ENCODE measurements around the gene STAT4.

Gene STAT4

DNA sequence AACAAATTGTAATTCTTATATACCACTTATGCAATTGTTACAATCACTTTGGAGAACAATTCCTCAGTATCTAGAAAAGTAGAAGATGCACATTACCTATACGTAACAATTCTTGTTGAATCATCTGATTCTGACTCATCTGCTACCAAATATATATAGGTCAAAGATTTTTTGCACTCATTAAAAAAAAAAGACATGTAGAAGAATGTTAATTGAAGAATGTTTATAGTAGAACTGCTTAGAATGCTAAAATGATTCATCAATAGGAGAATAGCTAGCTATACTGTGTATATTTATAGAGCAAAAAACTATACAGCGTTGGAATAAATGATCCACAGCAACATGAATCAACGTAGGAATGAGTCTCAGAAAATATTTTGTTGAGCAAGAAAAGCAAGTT, 107.4 kb downstream of the STAT4 start:
- no peak overlapping the region for H2BK120ac ChIP-seq (ENCODE audit: low read depth, low read length)
- no peak overlapping the region for H3K14ac ChIP-seq (ENCODE audit: low read length in 2 of 2)
- H3K4ac ChIP-seq (ENCODE audit: low read depth in 1 of 2, low read length in 2 of 2): no peak overlapping the region
- H4K8ac ChIP-seq (ENCODE audit: low read length): no peak overlapping the region
- H3K9ac ChIP-seq (ENCODE audit: low read length): no peak overlapping the region
- no CpG with 5 or more reads among the region's 3 CpGs for WGBS
- no peak overlapping the region for H2AFZ ChIP-seq (ENCODE audit: low read depth, low read length)
- no peak overlapping the region for H2AK5ac ChIP-seq (ENCODE audit: low read length, severe bottlenecking)
- no peak overlapping the region for H2BK5ac ChIP-seq (ENCODE audit: low read depth, low read length, poor library complexity, severe bottlenecking)
- DNase-seq: peak; percentile 58
- no peak overlapping the region for H3K27ac ChIP-seq (ENCODE audit: low read length, poor library complexity, severe bottlenecking)
- H2BK12ac ChIP-seq (ENCODE audit: low read length in 2 of 2): no peak overlapping the region
- H3K27me3 ChIP-seq (ENCODE audit: control insufficient read depth in 1 of 2, insufficient read depth in 1 of 2, low read length in 2 of 2): no peaks in the 10 kb centered on the region
- no peak overlapping the region for H3K4me3 ChIP-seq (ENCODE audit: insufficient read depth in 1 of 2, low read depth in 1 of 2, low read length in 2 of 2)
- H3K18ac ChIP-seq (ENCODE audit: low read depth in 1 of 2, low read length in 2 of 2): no peak overlapping the region
- no peak overlapping the region for H3K23ac ChIP-seq (ENCODE audit: low read length in 2 of 2)
- peaks cover 10% of the 10 kb centered on the region for H3K9me3 ChIP-seq (ENCODE audit: control insufficient read depth, low read length)
- no peak overlapping the region for H4K91ac ChIP-seq (ENCODE audit: low read length)
- peaks cover 4% of the 10 kb centered on the region for H3K4me1 ChIP-seq (ENCODE audit: control insufficient read depth, insufficient read depth, low read depth, low read length)
- peaks cover 0 to 2% of the 10 kb centered on the region in 2 experiments for H3K36me3 ChIP-seq (ENCODE audit: control insufficient read depth in 1 of 2, insufficient read depth in 2 of 2, low read depth in 1 of 2, low read length in 2 of 2)
- no peak overlapping the region for H2BK15ac ChIP-seq (ENCODE audit: low read depth, poor library complexity, severe bottlenecking)
- H3K79me1 ChIP-seq (replicated peaks; ENCODE audit: low read length, poor library complexity, severe bottlenecking): no peaks in the 10 kb centered on the region
- no peak overlapping the region for H3K4me2 ChIP-seq (ENCODE audit: low read length, poor library complexity, severe bottlenecking)

- peak overlapping the region; percentile 88 for H2BK5ac ChIP-seq (ENCODE audit: low read depth, low read length, poor library complexity, severe bottlenecking)
- H3K4me3 ChIP-seq (ENCODE audit: insufficient read depth in 1 of 2, low read depth in 1 of 2, low read length in 2 of 2): no peak overlapping the region
- peak overlapping the region in 1 of 2 experiments; percentile 49 for H3K4ac ChIP-seq (ENCODE audit: low read depth in 1 of 2, low read length in 2 of 2)
- H3K27me3 ChIP-seq (ENCODE audit: control insufficient read depth in 1 of 2, insufficient read depth in 1 of 2, low read length in 2 of 2): no peaks in the 10 kb centered on the region
- H2AFZ ChIP-seq (ENCODE audit: low read depth, low read length): no peak overlapping the region
- peak overlapping the region; percentile 33 to 52 for H2BK12ac ChIP-seq (ENCODE audit: low read length in 2 of 2)
- H3K4me1 ChIP-seq (ENCODE audit: control insufficient read depth, insufficient read depth, low read depth, low read length): peaks cover 4% of the 10 kb centered on the region
- no peak overlapping the region for H2BK15ac ChIP-seq (ENCODE audit: low read depth, poor library complexity, severe bottlenecking)
- peaks cover 0 to 2% of the 10 kb centered on the region in 2 experiments for H3K36me3 ChIP-seq (ENCODE audit: control insufficient read depth in 1 of 2, insufficient read depth in 2 of 2, low read depth in 1 of 2, low read length in 2 of 2)
- H3K18ac ChIP-seq (ENCODE audit: low read depth in 1 of 2, low read length in 2 of 2): peak overlapping the region in 1 of 2 experiments; percentile 62
- H4K8ac ChIP-seq (ENCODE audit: low read length): peak overlapping the region; percentile 36
- no peaks in the 10 kb centered on the region for H3K79me1 ChIP-seq (replicated peaks; ENCODE audit: low read length, poor library complexity, severe bottlenecking)
- WGBS: 38% methylated on average over 3 of the region's 3 CpGs
- peak overlapping the region; percentile 96 for H3K27ac ChIP-seq (ENCODE audit: low read length, poor library complexity, severe bottlenecking)
- peak overlapping the region; percentile 1 for H3K9ac ChIP-seq (ENCODE audit: low read length)
- no peak overlapping the region for H2BK120ac ChIP-seq (ENCODE audit: low read depth, low read length)
- peaks cover 10% of the 10 kb centered on the region for H3K9me3 ChIP-seq (ENCODE audit: control insufficient read depth, low read length)
- H2AK5ac ChIP-seq (ENCODE audit: low read length, severe bottlenecking): peak overlapping the region; percentile 19
- no peak overlapping the region for H3K14ac ChIP-seq (ENCODE audit: low read length in 2 of 2)
- H3K23ac ChIP-seq (ENCODE audit: low read length in 2 of 2): no peak overlapping the region
- peak overlapping the region; percentile 64 for H3K4me2 ChIP-seq (ENCODE audit: low read length, poor library complexity, severe bottlenecking)
- DNase-seq: peak; percentile 56
- peak overlapping the region; percentile 41 for H4K91ac ChIP-seq (ENCODE audit: low read length)
Observed at GRCh38 chr2:191041418-191042161, 109.2 kb downstream of the STAT4 start.

DNA sequence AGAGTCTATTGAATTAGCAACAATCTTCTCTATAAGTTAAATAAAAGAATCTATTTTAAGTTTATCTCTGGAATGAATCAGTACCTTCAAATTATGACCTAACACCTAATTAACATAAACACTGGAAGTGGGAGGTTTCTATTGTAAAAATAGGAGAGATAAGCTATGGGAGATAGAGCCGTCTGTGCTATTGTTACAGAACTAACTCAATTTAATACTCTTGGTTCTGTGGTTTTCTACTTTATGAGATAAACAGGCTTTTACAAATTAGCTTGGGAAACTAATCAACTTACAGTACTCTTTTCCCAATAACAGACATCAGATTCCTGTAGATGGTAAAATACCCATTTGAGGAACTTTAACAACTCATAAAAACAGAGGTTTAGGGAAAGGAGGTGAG, 111.2 kb downstream of the STAT4 start:
- Histone ChIP-seq H4K91ac (ENCODE audit: low read length) (no peak overlapping the region), H2BK5ac (ENCODE audit: low read depth, low read length, poor library complexity, severe bottlenecking) (no peak overlapping the region), H3K9ac (ENCODE audit: low read length) (no peak overlapping the region), H2BK15ac (ENCODE audit: low read depth, poor library complexity, severe bottlenecking) (no peak overlapping the region), H2AFZ (ENCODE audit: low read depth, low read length) (no peak overlapping the region), H4K8ac (ENCODE audit: low read length) (no peak overlapping the region), H3K23ac (ENCODE audit: low read length in 2 of 2) (no peak overlapping the region), H2BK120ac (ENCODE audit: low read depth, low read length) (no peak overlapping the region), H3K4me2 (ENCODE audit: low read length, poor library complexity, severe bottlenecking) (no peak overlapping the region), H3K18ac (ENCODE audit: low read depth in 1 of 2, low read length in 2 of 2) (no peak overlapping the region), H2AK5ac (ENCODE audit: low read length, severe bottlenecking) (no peak overlapping the region), H3K4me3 (ENCODE audit: insufficient read depth in 1 of 2, low read depth in 1 of 2, low read length in 2 of 2) (no peak overlapping the region), H2BK12ac (ENCODE audit: low read length in 2 of 2) (no peak overlapping the region), H3K27ac (ENCODE audit: low read length, poor library complexity, severe bottlenecking) (no peak overlapping the region), H3K14ac (ENCODE audit: low read length in 2 of 2) (no peak overlapping the region), H3K9me3 (ENCODE audit: control insufficient read depth, low read length) (peaks cover 9% of the 10 kb centered on the region), H3K4me1 (ENCODE audit: control insufficient read depth, insufficient read depth, low read depth, low read length) (peaks cover 4% of the 10 kb centered on the region), H3K27me3 (ENCODE audit: control insufficient read depth in 1 of 2, insufficient read depth in 1 of 2, low read length in 2 of 2) (no peaks in the 10 kb centered on the region), H3K4ac (ENCODE audit: low read depth in 1 of 2, low read length in 2 of 2) (no peak overlapping the region), H3K36me3 (ENCODE audit: control insufficient read depth in 1 of 2, insufficient read depth in 2 of 2, low read depth in 1 of 2, low read length in 2 of 2) (peaks cover 0 to 2% of the 10 kb centered on the region in 2 experiments), H3K79me1 (replicated peaks; ENCODE audit: low read length, poor library complexity, severe bottlenecking) (no peaks in the 10 kb centered on the region)
- WGBS: no CpG with 5 or more reads among the region's 1 CpG
- no peak for DNase-seq

- H2BK120ac ChIP-seq (ENCODE audit: low read depth, low read length): no peak overlapping the region
- DNase-seq: no peak
- H3K23ac ChIP-seq (ENCODE audit: low read length in 2 of 2): no peak overlapping the region
- no peak overlapping the region for H2AK5ac ChIP-seq (ENCODE audit: low read length, severe bottlenecking)
- no peak overlapping the region for H3K4ac ChIP-seq (ENCODE audit: low read depth in 1 of 2, low read length in 2 of 2)
- peak overlapping the region in 1 of 2 experiments; percentile 24 for H3K4me3 ChIP-seq (ENCODE audit: insufficient read depth in 1 of 2, low read depth in 1 of 2, low read length in 2 of 2)
- H4K8ac ChIP-seq (ENCODE audit: low read length): no peak overlapping the region
- no peaks in the 10 kb centered on the region for H3K9me3 ChIP-seq (ENCODE audit: control insufficient read depth, low read length)
- no peak overlapping the region for H2BK15ac ChIP-seq (ENCODE audit: low read depth, poor library complexity, severe bottlenecking)
- H2BK5ac ChIP-seq (ENCODE audit: low read depth, low read length, poor library complexity, severe bottlenecking): no peak overlapping the region
- H3K27ac ChIP-seq (ENCODE audit: low read length, poor library complexity, severe bottlenecking): no peak overlapping the region
- no peak overlapping the region for H2AFZ ChIP-seq (ENCODE audit: low read depth, low read length)
- peak overlapping the region; percentile 81 for H3K9ac ChIP-seq (ENCODE audit: low read length)
- H3K4me2 ChIP-seq (ENCODE audit: low read length, poor library complexity, severe bottlenecking): no peak overlapping the region
- H3K4me1 ChIP-seq (ENCODE audit: control insufficient read depth, insufficient read depth, low read depth, low read length): peaks cover 4% of the 10 kb centered on the region
- no peak overlapping the region for H4K91ac ChIP-seq (ENCODE audit: low read length)
- H3K18ac ChIP-seq (ENCODE audit: low read depth in 1 of 2, low read length in 2 of 2): no peak overlapping the region
- peaks cover 0 to 2% of the 10 kb centered on the region in 2 experiments for H3K36me3 ChIP-seq (ENCODE audit: control insufficient read depth in 1 of 2, insufficient read depth in 2 of 2, low read depth in 1 of 2, low read length in 2 of 2)
- no peak overlapping the region for H3K14ac ChIP-seq (ENCODE audit: low read length in 2 of 2)
- no peaks in the 10 kb centered on the region for H3K27me3 ChIP-seq (ENCODE audit: control insufficient read depth in 1 of 2, insufficient read depth in 1 of 2, low read length in 2 of 2)
- H2BK12ac ChIP-seq (ENCODE audit: low read length in 2 of 2): no peak overlapping the region
- no peaks in the 10 kb centered on the region for H3K79me1 ChIP-seq (replicated peaks; ENCODE audit: low read length, poor library complexity, severe bottlenecking)
- WGBS: 90% methylated on average over 2 of the region's 2 CpGs
Observed at GRCh38 chr2:191038741-191039140, 112.1 kb downstream of the STAT4 start.

All from mesenchymal stem cell (in vitro differentiated cells and primary cell).